H9 (cell line): Measurements from ENCODE around the gene CFH. TPM values are rescaled to one million over a fixed set of nuclear protein-coding genes. Genes with fewer than 3 reads are reported as not detected.
A peak's percentile ranks its signal among the peaks of the same experiment; 100 is the strongest.

Experiments
- DNase-seq: peaks from one replicate; pipeline ENCODE4 v3.0.0-alpha.2; 2017
- H2AFZ ChIP-seq: one replicate; pipeline ENCODE4 v1.6.1; 2013; ENCODE audit warnings: mild to moderate bottlenecking, low read length, control low read depth, moderate library complexity
- H2AK5ac ChIP-seq: 2 replicates; pipeline ENCODE4 v1.6.1; 2013; ENCODE audit warnings: low read length, control low read depth, mixed read lengths; ENCODE audit not compliant: insufficient read length
- H2BK120ac ChIP-seq: one replicate; pipeline ENCODE4 v1.6.1; 2013; ENCODE audit warnings: low read depth, mild to moderate bottlenecking, low read length, control low read depth, inconsistent platforms; ENCODE audit not compliant: poor library complexity, severe bottlenecking
- H2BK12ac ChIP-seq: 2 replicates; pipeline ENCODE4 v1.6.1; 2013; ENCODE audit warnings: low read length, control low read depth, mixed read lengths, low read depth; ENCODE audit not compliant: insufficient read length
- H2BK15ac ChIP-seq: 2 replicates; pipeline ENCODE4 v1.6.1; 2013; ENCODE audit warnings: low read depth, low read length, control low read depth
- H2BK20ac ChIP-seq: one replicate; pipeline ENCODE4 v1.6.1; 2013; ENCODE audit warnings: low read depth, mild to moderate bottlenecking, low read length, control low read depth, inconsistent platforms; ENCODE audit not compliant: poor library complexity, severe bottlenecking
- H2BK5ac ChIP-seq: 2 replicates; pipeline ENCODE4 v1.6.1; 2013; ENCODE audit warnings: low read length, control low read depth, mixed read lengths; ENCODE audit not compliant: insufficient read length
- H3K14ac ChIP-seq: 2 replicates; pipeline ENCODE4 v1.6.1; 2013; ENCODE audit warnings: low read length, control low read depth; ENCODE audit not compliant: insufficient read depth
- H3K18ac ChIP-seq: 2 replicates; pipeline ENCODE4 v1.6.1; 2013; ENCODE audit warnings: low read depth, mild to moderate bottlenecking, mixed read lengths, low read length, control low read depth; ENCODE audit not compliant: insufficient read length
- H3K23ac ChIP-seq: 2 replicates; pipeline ENCODE4 v1.6.1; 2013; ENCODE audit warnings: low read length, control low read depth, mixed read lengths, low read depth; ENCODE audit not compliant: insufficient read length
- H3K23me2 ChIP-seq: 2 replicates; pipeline ENCODE4 v1.6.1; 2013; ENCODE audit warnings: low read depth, mild to moderate bottlenecking, mixed read lengths, low read length, control low read depth; ENCODE audit not compliant: insufficient read length, poor library complexity, severe bottlenecking
- H3K27ac ChIP-seq: 2 replicates; pipeline ENCODE4 v1.5.1; 2013; ENCODE audit warnings: low read length, control low read depth, mixed read lengths, low read depth; ENCODE audit not compliant: insufficient read length
- H3K27me3 ChIP-seq: 2 replicates; pipeline ENCODE4 v1.6.1; 2013; ENCODE audit warnings: low read length, control low read depth, inconsistent platforms; ENCODE audit not compliant: insufficient read depth
- H3K4ac ChIP-seq: 2 replicates; pipeline ENCODE4 v1.6.1; 2013; ENCODE audit warnings: low read depth, mild to moderate bottlenecking, control low read depth, inconsistent platforms, low read length, moderate library complexity
- H3K4me1 ChIP-seq: 2 replicates; pipeline ENCODE4 v1.6.1; 2013; ENCODE audit warnings: low read length, control low read depth, inconsistent platforms; ENCODE audit not compliant: insufficient read depth
- H3K4me2 ChIP-seq: 2 replicates; pipeline ENCODE4 v1.6.1; 2013; ENCODE audit warnings: low read length, control low read depth, mixed read lengths; ENCODE audit not compliant: insufficient read length, insufficient read depth
- H3K56ac ChIP-seq: 2 replicates; pipeline ENCODE4 v1.6.1; 2013; ENCODE audit warnings: low read depth, mild to moderate bottlenecking, mixed read lengths, low read length, control low read depth; ENCODE audit not compliant: insufficient read length
- H3K79me1 ChIP-seq: 2 replicates; pipeline ENCODE4 v1.6.1; 2013; ENCODE audit warnings: low read depth, mild to moderate bottlenecking, moderate library complexity, low read length, control low read depth, inconsistent platforms; ENCODE audit not compliant: insufficient read depth, poor library complexity, severe bottlenecking
- H3K79me2 ChIP-seq: 2 replicates; pipeline ENCODE4 v1.6.1; 2013; ENCODE audit warnings: low read length, control low read depth, inconsistent platforms; ENCODE audit not compliant: insufficient read depth
- H3K9ac ChIP-seq: 2 replicates; pipeline ENCODE4 v1.6.1; 2013; ENCODE audit warnings: low read length, control low read depth, mixed read lengths; ENCODE audit not compliant: insufficient read length; ENCODE audit errors: extremely low read depth
- H3K9me3 ChIP-seq: one replicate; pipeline ENCODE4 v1.6.1; 2013; ENCODE audit warnings: low read depth, low read length, inconsistent platforms; ENCODE audit not compliant: control insufficient read depth
- H3T11ph ChIP-seq: one replicate; pipeline ENCODE4 v1.6.1; 2013; ENCODE audit warnings: mild to moderate bottlenecking, low read length, control low read depth, inconsistent platforms
- H4K20me1 ChIP-seq: one replicate; pipeline ENCODE4 v1.6.1; 2013; ENCODE audit not compliant: control insufficient read depth, insufficient read length, insufficient read depth
- H4K5ac ChIP-seq: 2 replicates; pipeline ENCODE4 v1.6.1; 2013; ENCODE audit warnings: low read depth, mild to moderate bottlenecking, mixed read lengths, low read length, control low read depth; ENCODE audit not compliant: insufficient read length
- H4K8ac ChIP-seq: replicated peaks from 2 replicates; pipeline ENCODE4 v1.6.1; 2013; ENCODE audit warnings: low read length, control low read depth, mixed read lengths, low read depth; ENCODE audit not compliant: insufficient read length
- H4K91ac ChIP-seq: 2 replicates; pipeline ENCODE4 v1.6.1; 2013; ENCODE audit warnings: low read depth, mild to moderate bottlenecking, moderate library complexity, mixed read lengths, low read length, control low read depth; ENCODE audit not compliant: insufficient read length
- H3K27ac Mint-ChIP-seq, 3 experiments: 2 replicates in 2 of 3; 3 replicates in 1 of 3; pipeline ENCODE4 v1.8.0; 2020 to 2021; ENCODE audit warnings: mixed read lengths in 3 of 3, mild to moderate bottlenecking in 1 of 3, moderate library complexity in 1 of 3
- H3K27me3 Mint-ChIP-seq: 2 replicates; pipeline ENCODE4 v1.8.0; 2021; ENCODE audit warnings: low read depth, mild to moderate bottlenecking, moderate library complexity, mixed read lengths
- H3K36me3 Mint-ChIP-seq, 3 experiments: 2 replicates in 2 of 3; 3 replicates in 1 of 3; pipeline ENCODE4 v1.8.0; 2020 to 2021; ENCODE audit warnings: low read depth in 3 of 3, mixed read lengths in 3 of 3; ENCODE audit not compliant: insufficient read depth in 1 of 3
- H3K4me1 Mint-ChIP-seq, 2 experiments: 2 replicates each; pipeline ENCODE4 v1.8.0; 2020; ENCODE audit warnings: mixed read lengths in 2 of 2
- H3K4me3 Mint-ChIP-seq, 2 experiments: 2 replicates in 1 of 2; 3 replicates in 1 of 2; pipeline ENCODE4 v1.8.0; 2020 to 2021; ENCODE audit warnings: mild to moderate bottlenecking in 2 of 2, mixed read lengths in 2 of 2, moderate library complexity in 1 of 2
- H3K9me3 Mint-ChIP-seq, 2 experiments: 2 replicates in 1 of 2; 3 replicates in 1 of 2; pipeline ENCODE4 v1.8.0; 2020; ENCODE audit warnings: mild to moderate bottlenecking in 2 of 2, mixed read lengths in 2 of 2, moderate library complexity in 1 of 2
- WGBS: extraction: QIAGEN DNeasy Blood & Tissue Kit; methylation state at CpG from one replicate; pipeline ENCODE4 v1.1.7; 2013; ENCODE audit warnings: missing lambda C conversion rate, low lambda C conversion rate, mixed read lengths; ENCODE audit not compliant: insufficient read length; ENCODE audit errors: extremely low coverage; 5-methylcytosine and 5-hydroxymethylcytosine counted together
- long read RNA-seq: library from polyadenylated mRNA; unstranded; transcript quantifications from one replicate; pipeline ENCODE4 v2.0.0, GENCODE V29; 2020
- total RNA-seq: library from RNA; stranded (reverse); gene quantifications from 2 replicates; pipeline ENCODE4 v1.2.1, GENCODE V29; 2021
- TF ChIP-seq, protein P1 (sequence below): fragments of 200-600 bp; sonication (generic); conservative IDR thresholded peaks from 3 replicates; pipeline ENCODE4 v1.8.0; 2021; ENCODE audit warnings: antibody characterized with exemption, mild to moderate bottlenecking

The CFH gene
- total RNA-seq, result not detected in 2 replicates
- long read RNA-seq, result 0 reads

DNA sequence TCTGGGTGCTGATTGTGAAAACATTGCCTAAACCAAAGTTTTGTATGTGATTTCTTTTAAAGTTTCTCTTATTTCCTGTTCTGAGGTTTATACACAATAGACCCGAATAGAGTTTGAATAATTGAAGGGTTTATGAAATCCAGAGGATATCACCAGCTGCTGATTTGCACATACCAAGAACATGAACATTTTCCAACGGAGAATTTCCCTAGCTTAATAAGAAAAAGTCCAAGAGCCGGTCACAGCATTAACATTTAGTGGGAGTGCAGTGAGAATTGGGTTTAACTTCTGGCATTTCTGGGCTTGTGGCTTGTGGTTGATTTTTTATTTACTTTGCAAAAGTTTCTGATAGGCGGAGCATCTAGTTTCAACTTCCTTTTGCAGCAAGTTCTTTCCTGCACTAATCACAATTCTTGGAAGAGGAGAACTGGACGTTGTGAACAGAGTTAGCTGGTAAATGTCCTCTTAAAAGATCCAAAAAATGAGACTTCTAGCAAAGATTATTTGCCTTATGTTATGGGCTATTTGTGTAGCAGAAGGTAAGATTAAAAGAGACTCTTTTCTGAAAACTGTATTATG lies at the start of gene CFH:
Gene CFH, plus strand, starts transcription at position 407 of the 579 bp plus-strand sequence. Its CDS starts 75 bp downstream, at position 482.
- H2BK20ac ChIP-seq, result no peak within 1 kb of the TSS
- H3K27ac ChIP-seq, result no peak within 1 kb of the TSS
- H4K91ac ChIP-seq, result no peak within 1 kb of the TSS
- H3K4me2 ChIP-seq, result no peak within 1 kb of the TSS
- no peak for DNase-seq
- Mint-ChIP-seq H3K4me1 (peaks cover 5 to 6% of the 10 kb centered on the region in 2 experiments), H3K36me3 (no peaks in the 10 kb centered on the region), H3K9me3 (no peaks in the 10 kb centered on the region), H3K27ac (peak within 1 kb of the TSS in 1 of 3 experiments; percentile 24; a peak in 1 of 7 replicates), H3K27me3 (no peaks in the 10 kb centered on the region), H3K4me3 (no peak within 1 kb of the TSS)
- TF ChIP-seq, protein P1, sequence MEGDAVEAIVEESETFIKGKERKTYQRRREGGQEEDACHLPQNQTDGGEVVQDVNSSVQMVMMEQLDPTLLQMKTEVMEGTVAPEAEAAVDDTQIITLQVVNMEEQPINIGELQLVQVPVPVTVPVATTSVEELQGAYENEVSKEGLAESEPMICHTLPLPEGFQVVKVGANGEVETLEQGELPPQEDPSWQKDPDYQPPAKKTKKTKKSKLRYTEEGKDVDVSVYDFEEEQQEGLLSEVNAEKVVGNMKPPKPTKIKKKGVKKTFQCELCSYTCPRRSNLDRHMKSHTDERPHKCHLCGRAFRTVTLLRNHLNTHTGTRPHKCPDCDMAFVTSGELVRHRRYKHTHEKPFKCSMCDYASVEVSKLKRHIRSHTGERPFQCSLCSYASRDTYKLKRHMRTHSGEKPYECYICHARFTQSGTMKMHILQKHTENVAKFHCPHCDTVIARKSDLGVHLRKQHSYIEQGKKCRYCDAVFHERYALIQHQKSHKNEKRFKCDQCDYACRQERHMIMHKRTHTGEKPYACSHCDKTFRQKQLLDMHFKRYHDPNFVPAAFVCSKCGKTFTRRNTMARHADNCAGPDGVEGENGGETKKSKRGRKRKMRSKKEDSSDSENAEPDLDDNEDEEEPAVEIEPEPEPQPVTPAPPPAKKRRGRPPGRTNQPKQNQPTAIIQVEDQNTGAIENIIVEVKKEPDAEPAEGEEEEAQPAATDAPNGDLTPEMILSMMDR, result no peak
- no peak within 1 kb of the TSS for H3K23ac ChIP-seq
- no peak within 1 kb of the TSS for H2BK15ac ChIP-seq
- no peak within 1 kb of the TSS for H3K4ac ChIP-seq
- H3K79me1 ChIP-seq, result no peaks in the 10 kb centered on the region
- H3T11ph ChIP-seq, result no peak within 1 kb of the TSS
- H3K9me3 ChIP-seq, result no peaks in the 10 kb centered on the region
- H3K4me1 ChIP-seq, result no peaks in the 10 kb centered on the region
- WGBS, result no CpG with 5 or more reads among the region's 5 CpGs
- H2BK120ac ChIP-seq, result no peak within 1 kb of the TSS
- no peaks in the 10 kb centered on the region for H4K20me1 ChIP-seq
- H2BK12ac ChIP-seq, result no peak within 1 kb of the TSS
- H3K18ac ChIP-seq, result no peak within 1 kb of the TSS
- H3K79me2 ChIP-seq, result no peaks in the 10 kb centered on the region
- no peaks in the 10 kb centered on the region for H3K27me3 ChIP-seq
- no peak within 1 kb of the TSS for H2BK5ac ChIP-seq
- no peak within 1 kb of the TSS for H2AK5ac ChIP-seq
- H4K8ac ChIP-seq, result no peak within 1 kb of the TSS
- no peak within 1 kb of the TSS for H3K56ac ChIP-seq
- no peak within 1 kb of the TSS for H4K5ac ChIP-seq
- H3K9ac ChIP-seq, result no peak within 1 kb of the TSS
- H2AFZ ChIP-seq, result no peak within 1 kb of the TSS
- no peak within 1 kb of the TSS for H3K14ac ChIP-seq
- H3K23me2 ChIP-seq, result no peaks in the 10 kb centered on the region
